Middle frontal gyrus (tissue), 1 donor: Measurements from ENCODE around the gene SLC37A1.

Source experiments
- DNase-seq: peaks from one replicate; pipeline ENCODE4 v3.0.0-alpha.2; 2015; ENCODE audit warnings: low spot score; ENCODE audit errors: extremely low spot score

SLC37A1 gene

DNA sequence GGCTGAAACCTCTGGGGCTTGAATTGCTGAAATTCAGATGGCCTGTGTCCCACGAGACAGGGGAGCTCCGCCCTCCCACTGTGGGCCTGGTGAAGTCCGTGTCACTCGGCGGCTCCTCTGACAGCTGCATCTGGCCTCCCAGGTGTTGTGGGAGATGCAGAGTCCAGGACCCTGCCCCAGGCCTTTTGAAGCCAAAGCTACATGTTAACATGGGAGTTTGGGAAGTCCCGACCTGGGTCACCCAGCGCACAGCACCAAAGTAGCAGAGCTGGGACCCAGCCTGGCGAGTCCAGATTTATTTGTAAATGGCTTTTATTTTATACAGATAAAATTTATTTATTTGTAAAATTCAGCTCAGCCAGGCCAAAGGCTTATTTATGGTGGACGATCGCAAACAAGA, 28.9 kb downstream of the SLC37A1 start:
- DNase-seq, result no peak

DNA sequence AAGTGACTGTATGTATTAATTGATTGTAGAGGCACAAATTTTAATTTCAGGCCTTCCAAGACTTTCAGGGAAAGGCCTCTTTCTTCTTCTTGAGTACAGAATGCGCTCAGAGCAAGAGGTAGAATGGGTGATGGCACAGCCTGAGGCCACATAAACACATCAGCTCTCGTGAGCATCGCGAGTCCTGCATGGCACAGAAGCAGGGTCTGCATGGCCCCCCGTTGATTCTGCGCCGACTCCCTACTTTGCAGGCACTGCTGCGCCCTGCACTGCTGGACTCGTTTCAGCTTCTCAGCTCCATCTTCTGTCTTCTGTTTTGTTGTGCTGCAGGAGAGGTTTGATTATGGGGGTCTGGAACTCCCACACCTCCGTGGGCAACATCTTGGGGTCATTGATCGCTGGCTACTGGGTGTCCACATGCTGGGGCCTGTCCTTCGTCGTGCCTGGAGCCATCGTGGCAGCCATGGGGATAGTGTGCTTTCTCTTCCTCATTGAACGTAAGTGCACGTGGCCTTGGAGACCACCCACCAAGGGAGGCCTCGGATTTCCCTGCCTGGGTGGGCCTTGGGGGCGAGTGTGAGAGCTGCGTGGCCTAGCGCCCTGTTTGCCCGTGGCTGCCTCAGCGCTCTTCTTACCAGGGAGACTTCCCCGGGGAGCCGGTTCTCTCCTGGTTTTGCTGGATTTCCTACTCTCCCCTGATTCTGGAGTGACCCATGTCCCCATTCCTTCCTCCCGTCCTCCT, 29.6 kb downstream of the SLC37A1 start:
- DNase-seq, result no peak

DNA sequence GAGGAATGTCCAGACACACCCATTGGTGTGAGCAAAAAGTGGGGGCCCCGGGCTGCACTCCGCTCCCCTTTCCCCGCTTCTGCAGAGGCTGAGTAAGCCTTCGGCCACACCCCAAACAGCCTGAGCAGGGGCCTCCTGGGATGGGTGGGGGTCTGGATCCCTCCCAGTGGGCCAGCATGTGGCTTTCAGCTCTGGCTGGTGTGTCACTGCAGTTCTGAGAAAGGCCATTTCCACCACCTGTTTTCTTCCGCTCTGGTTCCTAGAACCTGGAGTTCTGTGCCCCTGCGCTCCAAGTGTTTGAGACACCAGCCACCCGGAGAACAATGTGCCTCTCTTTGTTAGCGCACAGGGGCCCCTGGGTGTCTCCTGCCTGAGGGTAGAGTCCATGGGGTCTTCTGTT, 30.9 kb downstream of the SLC37A1 start:
- no peak for DNase-seq

DNA sequence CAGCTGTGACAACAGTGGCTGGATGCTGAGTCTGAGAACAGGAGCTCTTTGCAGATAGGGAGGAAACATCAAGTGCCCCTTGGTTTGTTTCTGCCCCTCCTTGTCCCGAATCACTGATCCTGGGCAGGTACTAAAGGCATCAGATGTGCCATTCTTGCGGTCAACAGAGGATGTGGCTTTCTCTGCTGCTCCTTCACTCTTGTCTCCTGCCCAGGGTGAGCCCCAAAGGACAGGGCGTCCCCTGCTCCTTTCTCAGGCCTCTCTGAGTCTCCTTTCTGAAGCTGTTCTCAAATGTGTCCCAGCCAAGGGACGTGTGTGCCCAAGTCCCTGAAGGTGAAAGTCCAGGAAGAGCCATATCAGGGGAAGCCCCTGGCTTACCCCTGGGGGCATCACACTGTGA, 31.7 kb downstream of the SLC37A1 start:
- no peak for DNase-seq

DNA sequence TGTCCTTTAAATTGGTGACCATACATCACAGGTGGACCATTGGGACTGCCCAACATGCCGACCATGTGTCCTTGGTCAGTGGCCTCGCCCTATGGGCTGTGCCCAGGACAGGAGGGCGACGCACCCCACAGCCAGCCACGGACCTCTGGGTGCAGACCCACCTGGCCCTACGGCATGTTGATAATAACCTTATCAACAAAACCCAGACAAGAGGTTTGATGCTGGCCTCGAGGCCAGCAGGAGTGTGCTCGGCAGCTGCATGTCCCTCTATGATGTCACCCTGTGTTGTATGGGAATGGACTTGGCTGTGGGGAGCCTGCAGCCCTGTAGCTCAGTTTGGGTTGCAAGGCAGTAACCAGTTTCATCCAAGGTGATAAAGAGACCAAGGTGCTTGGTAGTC, 32.1 kb downstream of the SLC37A1 start:
- no peak for DNase-seq

DNA sequence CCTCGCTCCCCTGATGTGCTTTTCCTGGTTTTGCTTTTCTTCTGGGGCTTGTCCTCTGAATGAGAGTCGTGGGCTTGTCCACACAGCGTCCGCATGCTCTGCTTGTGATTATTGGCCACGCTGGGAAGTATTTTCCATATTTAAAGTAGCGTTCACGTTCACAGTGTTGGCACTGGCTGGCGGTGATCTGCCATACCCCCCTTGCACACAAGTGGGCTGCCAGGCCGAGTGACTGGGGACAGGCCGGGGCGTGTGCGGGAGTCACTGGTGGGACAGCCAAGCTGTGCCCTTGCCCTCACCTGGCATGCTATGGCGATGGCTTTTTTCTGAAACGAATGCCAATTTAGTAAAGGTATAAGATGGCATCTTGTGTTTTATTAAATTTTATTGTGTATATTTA, 32.8 kb downstream of the SLC37A1 start:
- no peak for DNase-seq

DNA sequence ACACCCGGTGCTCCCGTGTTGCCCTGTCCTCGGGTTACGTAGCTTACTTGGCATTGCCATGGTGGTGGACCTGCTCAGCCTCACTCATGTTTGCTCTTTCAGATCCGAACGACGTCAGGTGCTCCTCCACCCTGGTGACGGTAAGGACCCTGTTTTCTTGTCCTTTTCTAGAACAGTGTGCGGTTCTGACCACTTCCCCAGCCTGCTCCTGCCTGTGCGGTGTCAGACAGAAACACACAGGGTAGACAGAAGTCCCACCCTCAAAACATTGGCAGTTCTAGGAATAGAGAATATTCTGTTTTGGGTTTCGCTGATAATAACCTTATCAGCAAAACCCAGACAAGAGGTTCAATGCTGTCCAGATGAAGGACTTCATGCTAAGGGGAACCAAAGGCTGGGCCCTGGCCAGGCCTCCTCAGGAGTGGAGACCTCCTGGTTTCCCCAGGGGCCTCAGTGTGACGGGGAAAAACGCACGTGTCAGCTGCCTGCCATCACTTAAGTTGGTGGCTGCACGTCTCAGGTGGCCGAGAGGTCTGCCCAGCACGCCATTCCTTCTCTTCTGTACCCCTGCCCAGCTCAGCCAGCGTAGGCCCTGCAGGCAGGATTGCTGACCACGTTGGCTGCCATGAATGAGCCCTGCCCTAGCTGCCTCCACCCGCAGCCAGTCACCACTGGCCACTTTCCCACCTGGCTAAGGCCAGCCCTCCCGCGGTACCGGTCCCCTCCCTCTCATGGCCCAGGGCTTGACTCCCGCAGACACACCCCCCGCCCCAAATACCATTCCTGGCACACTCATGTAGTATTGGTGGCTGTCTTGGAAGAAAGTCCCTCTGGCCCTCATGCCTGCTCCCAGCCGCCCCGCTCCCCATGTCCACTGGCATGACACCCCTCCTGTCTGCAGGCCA, 33.6 kb downstream of the SLC37A1 start:
- no peak for DNase-seq

DNA sequence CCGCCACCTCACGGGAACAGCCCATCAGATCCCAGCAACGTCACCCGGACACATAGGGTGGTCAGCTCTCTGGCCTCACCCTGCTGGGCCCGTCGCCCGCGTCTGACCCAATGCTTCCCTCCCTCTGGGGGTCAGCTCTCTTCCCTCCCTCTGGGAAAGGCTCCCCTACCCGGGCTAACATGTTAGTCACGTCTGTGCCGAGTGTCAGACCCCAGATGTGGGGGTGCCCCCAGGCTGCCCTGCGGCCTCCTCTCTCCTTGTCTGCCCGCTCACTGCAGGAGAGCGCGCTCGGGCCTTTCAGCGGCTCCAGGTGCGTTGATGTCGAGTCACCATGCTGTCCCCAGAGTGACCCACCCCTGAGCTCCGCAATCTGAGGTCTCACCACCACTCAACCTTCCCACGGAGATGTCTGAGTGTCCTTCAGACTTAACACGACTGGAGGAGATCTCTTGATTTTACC, 34.3 kb downstream of the SLC37A1 start:
- no peak for DNase-seq

DNA sequence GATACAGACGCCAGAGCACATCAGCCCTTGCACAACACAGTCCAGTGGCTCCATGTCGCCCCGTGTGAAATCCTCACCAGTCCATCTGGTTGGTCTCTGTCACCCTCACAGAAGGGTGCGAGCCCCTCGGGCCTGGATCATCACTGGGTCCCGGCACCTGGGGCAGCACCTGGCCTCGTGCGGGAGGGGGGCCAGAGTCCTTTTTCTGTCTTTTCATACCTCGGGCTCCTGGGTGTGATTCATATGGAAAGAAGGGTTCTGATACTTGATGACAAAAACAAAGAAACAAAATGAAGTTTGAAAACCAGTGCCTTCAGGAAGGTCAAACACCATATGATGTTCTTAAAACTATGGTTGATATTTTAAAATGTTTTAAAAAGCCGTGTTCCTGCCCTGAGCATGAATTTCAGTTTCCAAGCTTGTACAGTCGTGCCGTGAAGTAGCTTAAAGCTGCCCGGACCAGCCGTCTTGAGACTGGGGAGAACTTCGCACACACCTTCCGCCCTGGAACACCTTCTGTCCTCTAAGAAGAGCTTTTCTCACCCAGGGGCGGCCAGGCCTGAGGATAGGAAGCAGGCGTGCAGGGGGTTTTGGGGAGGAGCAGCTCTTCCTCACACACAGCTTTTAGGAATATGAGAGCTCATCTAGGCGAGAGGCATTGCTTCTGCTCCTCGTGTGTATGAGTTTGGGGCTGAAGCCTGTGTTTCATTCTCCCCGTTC, 35.2 kb downstream of the SLC37A1 start:
- DNase-seq, result no peak

DNA sequence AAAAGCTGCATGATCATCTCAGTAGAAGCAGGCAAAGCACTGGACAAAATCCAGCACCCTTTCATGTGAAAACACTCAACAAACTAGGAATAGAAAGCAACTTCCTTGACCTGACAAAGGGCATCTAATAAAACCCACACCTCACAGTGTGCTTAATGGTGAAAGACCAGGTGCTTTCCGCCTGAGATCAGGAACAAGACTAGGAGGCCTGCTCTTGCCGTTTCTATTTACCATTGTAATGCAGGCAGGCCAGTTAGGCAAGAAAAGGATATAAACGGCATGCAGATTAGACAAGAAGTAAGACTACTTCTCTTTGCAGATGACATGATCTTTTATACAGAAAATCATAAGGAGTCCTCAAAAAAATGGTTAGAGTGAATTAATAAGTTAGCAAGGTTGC, 37.2 kb downstream of the SLC37A1 start:
- DNase-seq, result no peak

DNA sequence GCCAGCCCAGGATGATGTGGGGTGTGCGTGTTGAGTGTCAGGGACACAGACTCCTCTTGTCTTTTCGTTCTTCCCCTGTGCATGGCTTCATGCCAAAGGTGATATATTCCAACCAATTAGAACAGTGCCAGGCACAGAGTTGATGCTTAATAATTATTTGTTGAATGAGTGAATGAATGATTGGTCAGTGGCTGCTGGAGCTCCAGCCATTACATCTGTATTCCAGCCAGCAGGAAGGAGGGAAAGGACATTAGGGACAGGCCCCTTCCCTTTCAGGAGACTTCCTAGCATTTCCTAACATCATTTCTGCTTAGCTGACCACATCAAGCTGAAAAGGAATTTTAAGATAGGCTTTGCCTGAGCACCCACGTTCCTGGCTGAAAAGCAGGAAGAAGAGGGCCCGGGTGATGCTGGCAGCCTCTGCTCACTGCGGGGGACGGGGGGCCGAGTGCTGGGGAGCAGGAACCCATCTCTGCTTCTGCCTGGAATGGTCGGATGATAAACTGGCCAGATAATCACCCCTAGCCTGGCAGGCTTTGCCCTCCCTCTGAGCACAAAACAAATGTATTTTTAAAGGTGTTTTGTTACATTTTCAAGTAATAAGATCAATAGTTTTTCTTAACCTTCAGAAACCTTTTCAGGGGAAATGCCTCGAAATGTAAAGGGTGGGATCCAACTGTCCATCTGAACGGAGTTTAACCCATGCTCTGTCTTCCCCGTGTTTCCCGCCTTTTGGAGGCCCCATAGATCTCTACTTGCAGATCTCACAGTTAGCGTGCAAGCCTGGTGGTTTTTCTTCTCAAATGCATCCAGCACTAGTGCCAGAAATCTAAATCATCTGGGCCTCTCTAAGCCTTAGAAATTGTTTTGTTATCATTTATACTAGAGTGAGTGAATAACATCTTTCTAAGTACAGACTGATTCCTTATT, 39.0 kb downstream of the SLC37A1 start:
- no peak for DNase-seq

DNA sequence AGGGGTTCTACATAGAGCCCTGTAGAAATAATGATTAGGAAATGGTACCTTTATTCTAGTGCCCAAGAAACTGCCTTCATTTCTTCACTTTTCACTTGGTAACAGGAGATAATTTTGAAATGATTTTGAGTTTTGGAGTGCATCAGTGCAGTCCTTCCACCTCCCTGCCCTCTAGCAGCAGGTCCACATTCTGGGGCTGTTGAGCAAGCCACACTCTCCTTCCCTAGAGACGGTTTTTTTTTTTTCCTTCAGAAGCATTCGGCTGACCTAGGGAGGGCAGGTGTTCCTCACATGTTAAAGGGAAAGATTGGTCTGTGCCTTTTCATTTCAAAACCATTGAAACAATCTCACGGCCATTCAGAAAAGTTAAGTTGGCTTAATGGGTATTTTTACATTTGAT, 39.8 kb downstream of the SLC37A1 start:
- no peak for DNase-seq

DNA sequence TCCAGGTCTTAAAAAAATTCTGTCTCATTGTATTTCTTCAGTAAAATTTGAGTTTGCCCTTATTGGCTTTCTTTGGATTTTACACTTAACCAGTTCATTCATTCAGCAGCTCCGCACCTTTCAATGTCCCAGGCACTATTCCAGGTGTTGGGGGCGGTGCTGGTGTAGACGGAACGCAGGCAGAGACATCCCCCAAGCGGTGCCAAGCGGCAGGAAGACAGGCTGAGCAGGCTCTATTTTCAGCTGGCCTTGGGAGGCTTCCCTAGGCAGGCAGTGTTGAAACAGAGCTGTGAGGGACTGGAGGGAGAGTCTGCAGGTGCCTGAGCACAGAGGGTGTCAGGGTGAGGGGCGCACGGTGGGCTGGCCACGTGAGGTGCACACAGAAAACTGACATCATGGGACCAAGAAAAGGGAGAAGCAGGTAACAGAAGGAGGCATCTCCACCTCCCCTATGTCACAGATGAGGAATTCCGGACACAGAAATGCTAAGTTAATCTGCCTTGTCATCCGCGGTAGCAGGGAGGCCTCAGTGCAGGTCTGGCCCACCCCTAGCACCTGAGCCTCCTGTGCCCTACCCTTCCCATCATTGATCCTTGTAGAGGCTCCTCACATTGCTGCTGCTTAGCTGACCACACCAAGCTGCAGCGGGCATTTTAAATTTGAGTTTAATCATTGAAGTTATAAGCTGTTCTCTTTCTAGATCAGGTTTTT, 40.8 kb downstream of the SLC37A1 start:
- DNase-seq, result no peak

DNA sequence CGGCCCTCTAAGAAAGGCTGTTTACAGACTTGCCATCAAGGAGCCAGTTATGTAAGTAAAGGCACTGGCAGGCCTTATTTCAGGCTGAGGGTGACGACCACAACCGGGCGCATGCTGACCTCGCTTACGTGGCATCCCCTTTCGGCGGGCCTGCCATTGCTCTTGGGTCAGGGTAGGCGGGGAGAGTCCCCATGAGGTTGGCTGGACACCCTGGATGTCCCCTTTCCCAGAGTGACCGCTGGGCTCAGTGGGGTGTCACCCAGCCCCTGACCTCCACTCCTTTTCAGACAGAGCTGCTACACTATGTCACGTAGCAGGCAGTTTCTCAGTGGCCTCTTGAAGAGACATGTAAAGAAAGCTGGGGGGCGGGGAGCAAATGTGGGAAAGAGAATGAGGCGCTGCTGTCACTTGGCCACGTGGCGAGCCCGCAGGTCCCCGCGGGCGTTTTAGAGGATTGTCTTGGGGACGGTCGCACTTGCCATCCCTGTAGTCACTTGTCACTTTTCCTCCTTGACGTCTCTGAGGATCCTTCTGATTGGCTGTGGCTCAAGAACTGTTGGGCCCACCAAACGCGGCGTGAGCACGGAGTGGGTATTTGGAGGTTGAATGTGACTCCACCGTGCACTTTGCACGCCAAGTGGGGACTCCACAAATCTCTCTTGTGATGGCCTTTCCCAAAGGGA, 42.2 kb downstream of the SLC37A1 start:
- DNase-seq, result no peak

DNA sequence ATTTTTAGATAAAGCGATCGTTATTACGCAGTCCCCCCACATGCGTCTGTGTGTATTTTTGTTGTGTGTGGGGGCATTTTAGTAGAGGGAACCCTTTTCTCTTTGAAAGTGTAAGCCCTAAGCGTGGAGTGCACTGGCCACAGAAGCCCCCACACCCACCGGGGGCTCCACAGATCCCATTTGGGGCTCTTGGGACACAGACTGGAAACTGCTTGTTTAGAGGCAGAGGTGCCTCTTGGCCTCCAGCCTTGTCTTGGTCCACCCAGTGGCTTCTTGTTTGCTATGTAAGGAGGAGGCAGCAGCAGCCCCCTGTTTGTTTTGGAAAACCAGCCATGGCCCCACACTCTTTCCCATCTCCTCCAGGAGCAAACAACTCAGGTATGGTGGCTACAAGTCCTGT, 42.8 kb downstream of the SLC37A1 start:
- no peak for DNase-seq

DNA sequence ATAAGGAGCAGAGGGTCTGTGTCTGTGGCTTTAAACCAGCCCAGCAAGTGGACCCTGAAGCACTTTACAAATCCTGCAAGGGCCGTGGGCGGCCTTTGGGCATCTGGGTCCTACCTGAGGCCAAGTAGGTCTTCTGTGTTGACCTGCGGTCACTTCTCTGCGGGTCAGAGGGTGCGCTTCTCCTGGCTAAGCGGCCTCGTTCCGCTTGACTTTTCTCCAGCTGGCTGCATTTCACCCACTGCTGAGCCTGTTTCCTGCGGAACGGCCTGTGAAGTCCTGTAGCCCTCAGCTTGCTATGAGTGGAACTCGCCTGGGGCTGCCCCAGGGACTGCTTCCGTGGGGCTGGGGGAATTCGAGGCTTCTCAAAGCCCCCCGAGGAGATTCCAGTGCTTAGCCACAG, 43.3 kb downstream of the SLC37A1 start:
- DNase-seq, result no peak

DNA sequence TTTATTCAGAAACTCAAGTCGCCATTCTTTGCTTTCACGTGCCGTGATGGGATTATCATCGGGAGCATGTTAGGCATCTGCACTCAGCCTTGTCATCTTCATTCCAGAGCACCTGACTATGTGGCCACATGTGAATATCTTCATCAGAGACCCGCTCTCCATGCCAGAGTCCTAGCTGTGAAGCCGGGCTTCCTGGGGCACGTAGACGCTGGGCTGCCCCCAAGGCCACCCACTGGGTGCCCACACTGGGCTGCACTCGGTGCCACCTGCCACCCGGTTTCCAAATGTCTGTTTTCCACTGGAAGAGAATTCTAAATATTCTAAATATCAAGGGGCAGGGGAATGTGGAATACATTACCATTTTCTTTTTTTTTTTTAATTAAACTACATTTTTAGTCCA, 43.8 kb downstream of the SLC37A1 start:
- no peak for DNase-seq

DNA sequence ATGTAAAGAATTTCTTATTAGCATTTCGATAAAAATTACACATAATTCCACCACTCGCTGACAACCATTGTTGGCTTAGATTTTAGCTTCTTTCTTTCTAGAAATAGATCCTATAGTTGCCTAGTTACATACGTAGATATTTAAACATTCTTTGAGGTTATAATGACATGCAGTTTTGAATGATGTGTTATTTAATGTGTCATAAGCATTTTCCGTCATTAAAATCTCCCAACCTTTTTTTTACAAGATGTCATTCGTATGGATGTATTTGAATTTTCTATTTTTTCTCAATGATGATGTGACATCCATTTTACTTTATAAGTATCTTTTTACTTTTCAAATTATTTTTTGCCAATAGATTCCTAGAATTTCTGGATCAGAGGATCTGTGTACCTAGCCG, 44.7 kb downstream of the SLC37A1 start:
- DNase-seq, result no peak

DNA sequence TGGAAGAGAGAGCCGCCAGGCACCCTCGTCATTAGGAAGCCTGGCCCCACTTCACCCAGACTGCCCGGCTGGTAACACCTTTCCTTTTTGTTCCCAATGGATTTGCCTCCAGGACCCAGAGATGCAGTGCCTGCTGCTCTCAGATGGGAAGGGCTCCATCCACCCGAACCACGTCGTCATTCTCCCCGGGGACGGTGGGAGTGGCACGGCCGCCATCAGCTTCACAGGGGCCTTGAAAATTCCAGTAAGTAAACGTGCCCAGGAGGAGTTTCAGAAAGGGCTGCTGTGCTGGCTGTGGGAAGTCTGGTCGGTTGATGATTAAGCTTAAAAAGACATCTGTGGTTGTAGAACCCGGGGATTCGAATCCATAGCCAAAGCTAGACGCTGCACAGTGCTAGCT, 45.2 kb downstream of the SLC37A1 start:
- DNase-seq, result no peak

DNA sequence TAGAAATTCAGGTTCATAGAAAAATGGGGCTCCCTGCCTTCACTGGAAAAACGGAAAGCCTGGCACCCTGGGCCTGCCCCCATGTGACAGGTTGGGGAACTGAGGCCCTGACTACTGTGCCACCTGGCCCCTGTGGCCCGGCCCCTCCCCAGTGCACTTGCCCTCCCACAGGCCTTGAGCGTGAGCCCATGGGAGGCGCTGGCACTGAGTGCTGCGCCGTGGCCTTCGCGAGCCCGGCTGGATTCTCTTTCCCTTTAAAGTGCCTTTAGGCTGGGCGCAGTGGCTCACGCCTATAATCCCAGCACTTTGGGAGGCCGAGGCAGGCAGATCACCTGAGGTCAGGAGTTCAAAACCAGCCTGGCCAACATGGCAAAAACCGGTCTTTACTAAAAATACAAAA, 45.7 kb downstream of the SLC37A1 start:
- no peak for DNase-seq
